GM10266 (cell line): ENCODE results near the gene CARD8.

Experiments used
- DNase-seq: peaks from one replicate; pipeline ENCODE4 v3.0.0; 2012; ENCODE audit errors: extremely low spot score
- CTCF ChIP-seq: IDR thresholded peaks from 2 replicates; pipeline ENCODE4 v1.5.1; 2012; ENCODE audit warnings: mild to moderate bottlenecking, low read depth; ENCODE audit not compliant: control insufficient read depth, insufficient read depth; ENCODE audit errors: missing control alignments

Gene CARD8

GRCh38 chr19:48258350-48258749 lies 2.6 kb upstream of the CARD8 start:
- no peak for DNase-seq
- no peak for TF ChIP-seq CTCF

- no peak for TF ChIP-seq CTCF
- DNase-seq = no peak
Measured at GRCh38 chr19:48254529-48254970, 1.2 kb downstream of the CARD8 start.

- no peak for DNase-seq
- TF ChIP-seq CTCF = no peak
Measured at GRCh38 chr19:48253999-48254398, 1.7 kb downstream of the CARD8 start.

- DNase-seq = no peak
- TF ChIP-seq CTCF = no peak
Measured at GRCh38 chr19:48252609-48253008, 3.1 kb downstream of the CARD8 start.

GRCh38 chr19:48250290-48251025 lies 5.3 kb downstream of the CARD8 start:
- no peak for TF ChIP-seq CTCF
- DNase-seq = no peak

- peak; percentile 46 for DNase-seq
- TF ChIP-seq CTCF = no peak
Measured at GRCh38 chr19:48249502-48250014, 6.2 kb downstream of the CARD8 start.

- TF ChIP-seq CTCF = no peak
- DNase-seq = no peak
Measured at GRCh38 chr19:48248081-48248833, 7.5 kb downstream of the CARD8 start.
